Activated effector memory CD4-positive, alpha-beta T cell treated with Interleukin-2 at 50 U/mL for 16 hours (primary cell): ENCODE data around the gene SMARCD3.

Experiments used
- DNase-seq: peaks from one replicate; pipeline ENCODE4 v3.0.0-alpha.2; 2020

Gene SMARCD3

DNA sequence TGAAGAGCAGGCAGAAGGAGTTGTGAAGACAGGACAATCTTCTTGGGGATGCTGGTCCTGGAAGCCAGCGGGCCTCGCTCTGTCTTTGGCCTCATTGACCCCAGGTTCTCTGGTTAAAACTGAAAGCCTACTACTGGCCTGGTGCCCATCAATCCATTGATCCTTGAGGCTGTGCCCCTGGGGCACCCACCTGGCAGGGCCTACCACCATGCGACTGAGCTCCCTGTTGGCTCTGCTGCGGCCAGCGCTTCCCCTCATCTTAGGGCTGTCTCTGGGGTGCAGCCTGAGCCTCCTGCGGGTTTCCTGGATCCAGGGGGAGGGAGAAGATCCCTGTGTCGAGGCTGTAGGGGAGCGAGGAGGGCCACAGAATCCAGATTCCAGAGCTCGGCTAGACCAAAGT is 14.7 kb downstream of the SMARCD3 start:
- DNase-seq, result no peak

DNA sequence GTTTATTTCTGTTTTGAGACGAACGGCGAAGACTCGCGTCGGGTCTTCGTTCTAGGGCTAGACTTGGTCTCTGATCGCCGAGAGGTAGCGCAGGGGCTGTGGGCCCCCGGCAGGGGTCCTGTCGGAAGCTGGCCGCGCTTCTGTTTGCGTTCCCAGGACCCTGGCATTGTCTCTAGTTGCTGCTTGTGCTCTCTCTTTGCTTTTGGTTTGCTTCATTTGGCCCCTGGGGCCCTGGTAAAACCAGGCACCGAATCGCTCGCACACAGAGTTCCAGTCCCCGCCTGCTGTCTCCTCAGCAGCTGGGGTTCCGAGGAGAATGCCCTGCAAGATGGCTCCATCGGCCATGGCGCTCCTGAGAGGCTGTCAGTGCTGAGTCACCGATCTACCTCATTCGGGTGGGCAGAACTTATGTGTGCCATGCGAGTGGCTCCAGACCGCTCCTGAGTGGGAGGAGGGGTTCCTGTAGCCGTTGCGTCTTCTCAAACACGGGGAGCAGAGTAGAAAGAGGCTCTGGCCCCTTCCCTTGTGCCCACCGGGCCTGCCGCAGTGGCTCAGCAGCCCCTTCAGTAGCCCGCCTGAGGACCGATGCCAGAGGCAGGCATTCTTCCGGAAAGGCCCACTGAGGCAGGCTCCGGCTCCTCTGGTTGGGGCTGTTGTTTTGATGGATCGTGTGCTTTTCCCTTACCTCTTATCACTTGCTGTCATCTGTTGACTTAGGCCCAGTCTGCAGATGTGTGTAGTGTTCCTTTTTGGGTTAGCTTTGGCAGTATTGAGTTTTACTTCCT is 15.4 kb downstream of the SMARCD3 start:
- peak; percentile 59 for DNase-seq

DNA sequence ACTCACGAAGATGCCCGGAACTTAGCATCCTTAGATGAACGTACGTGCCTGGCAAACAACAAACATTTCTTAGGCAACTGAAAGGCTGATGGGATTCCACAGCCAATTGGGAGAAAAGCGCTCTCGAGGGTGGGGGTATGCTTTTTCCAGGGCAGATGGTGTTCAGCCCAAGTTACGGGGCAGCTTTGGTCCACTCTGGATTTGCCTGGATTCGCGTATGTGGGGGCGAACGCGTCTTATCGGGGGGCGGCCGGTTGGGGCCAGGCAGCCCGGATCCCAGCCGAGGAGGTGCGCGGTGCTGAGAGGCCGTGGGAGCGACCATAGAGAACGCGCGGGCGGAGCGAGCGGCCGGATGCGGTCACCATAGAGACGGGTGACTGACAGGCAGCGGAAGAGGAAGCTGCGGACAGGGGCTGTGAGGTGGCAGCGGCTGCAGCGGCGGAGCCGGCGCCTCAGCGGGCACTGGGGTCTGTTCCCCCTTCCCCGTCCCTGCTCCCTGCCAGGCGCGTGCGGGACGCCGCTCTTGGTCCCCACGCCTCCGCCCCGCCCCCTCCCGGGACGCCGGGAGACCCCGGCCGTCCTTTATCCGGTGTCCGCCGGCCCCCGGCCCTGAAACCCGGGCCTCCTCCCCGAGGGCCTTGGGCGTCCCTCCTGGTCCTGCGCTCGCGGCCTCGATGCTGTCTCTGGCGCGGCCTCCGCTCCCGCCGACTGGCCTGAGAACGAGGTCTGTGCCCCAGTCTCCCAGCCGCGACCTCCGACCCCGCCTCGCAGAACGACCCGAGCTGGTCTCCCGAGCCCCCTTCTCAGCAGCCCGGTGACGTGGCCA is 16.2 kb downstream of the SMARCD3 start, which contains the start of gene CHPF2:
Gene CHPF2 (plus strand): TSS at position 393 of the 826 bp plus-strand sequence. CDS start 1,529 bp downstream, outside the sequence.
- DNase-seq, result peak; percentile 88

DNA sequence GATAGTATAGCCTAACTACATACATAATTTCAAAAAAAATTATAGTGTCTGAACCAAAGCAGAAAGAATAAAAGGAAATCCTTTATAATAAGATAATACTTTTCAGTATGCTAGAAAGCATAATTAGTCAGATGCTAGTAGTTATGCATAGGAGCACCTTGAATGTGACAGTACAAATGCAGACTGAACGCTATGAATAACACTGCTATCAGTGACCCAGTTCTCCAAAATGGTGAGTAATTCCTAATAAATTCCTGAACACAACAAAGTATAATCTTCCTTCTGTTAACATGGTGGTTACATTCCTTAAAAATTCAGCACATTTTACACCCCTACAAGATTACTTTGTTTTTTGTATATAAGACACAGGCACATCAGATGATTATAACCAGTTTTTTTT is 17.4 kb downstream of the SMARCD3 start:
- DNase-seq, result no peak

DNA sequence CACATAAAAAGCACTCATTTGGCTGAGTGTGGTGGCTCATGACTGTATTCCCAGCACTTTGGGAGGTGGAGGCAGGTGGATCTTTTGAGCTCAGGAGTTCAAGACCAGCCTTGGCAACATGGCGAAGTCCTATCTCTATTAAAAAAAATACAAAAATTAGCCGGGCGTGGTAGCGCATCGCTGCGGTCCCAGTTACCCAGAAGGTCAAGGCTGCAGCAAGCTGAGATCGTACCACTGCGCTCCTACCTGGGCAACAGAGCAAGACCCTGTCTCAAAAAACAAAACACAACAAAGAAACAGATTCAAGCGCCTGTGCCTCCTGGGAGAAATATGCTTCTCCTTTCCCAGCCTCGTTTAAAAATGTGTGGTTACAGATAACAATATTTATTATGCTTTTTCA is 19.2 kb downstream of the SMARCD3 start:
- DNase-seq, result no peak

DNA sequence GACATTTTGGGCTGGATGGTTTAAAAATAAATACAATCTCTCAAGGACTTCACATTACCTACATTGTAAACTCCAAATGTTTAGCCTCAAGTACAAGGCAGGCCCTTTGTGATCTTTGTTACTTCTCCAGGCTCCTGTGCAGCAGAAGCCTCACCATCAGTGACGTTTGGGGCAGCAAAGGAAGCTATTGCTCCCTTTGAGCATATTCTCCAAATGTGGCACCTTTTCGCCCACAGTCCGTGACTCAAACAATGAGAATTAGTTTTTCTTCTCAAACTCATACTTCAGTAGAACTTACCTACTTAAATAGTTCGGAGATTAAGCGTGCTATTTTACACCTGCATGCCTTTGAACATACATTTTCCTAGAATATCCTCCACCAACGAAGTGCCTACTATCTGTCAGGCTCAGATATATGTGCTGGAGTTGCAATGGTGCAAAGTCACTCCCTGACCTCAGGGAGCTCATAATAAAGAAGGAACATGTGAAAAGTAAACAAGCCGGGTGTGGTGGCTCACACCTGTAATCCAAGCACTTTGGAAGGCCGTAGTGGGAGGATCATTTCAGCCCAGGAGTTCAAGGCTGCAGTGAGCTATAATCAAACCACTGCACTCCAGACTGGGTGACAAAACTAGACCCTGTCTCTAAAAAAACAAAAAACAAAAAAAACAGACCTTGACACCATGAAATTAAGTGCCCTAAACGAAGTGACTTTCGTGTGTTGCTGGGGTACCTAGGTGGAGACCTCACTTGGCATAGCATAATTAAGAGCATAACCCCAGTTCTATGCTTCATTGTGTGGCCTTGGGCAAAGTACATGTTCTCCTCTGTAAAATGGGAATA is 20.2 kb downstream of the SMARCD3 start:
- no peak for DNase-seq

DNA sequence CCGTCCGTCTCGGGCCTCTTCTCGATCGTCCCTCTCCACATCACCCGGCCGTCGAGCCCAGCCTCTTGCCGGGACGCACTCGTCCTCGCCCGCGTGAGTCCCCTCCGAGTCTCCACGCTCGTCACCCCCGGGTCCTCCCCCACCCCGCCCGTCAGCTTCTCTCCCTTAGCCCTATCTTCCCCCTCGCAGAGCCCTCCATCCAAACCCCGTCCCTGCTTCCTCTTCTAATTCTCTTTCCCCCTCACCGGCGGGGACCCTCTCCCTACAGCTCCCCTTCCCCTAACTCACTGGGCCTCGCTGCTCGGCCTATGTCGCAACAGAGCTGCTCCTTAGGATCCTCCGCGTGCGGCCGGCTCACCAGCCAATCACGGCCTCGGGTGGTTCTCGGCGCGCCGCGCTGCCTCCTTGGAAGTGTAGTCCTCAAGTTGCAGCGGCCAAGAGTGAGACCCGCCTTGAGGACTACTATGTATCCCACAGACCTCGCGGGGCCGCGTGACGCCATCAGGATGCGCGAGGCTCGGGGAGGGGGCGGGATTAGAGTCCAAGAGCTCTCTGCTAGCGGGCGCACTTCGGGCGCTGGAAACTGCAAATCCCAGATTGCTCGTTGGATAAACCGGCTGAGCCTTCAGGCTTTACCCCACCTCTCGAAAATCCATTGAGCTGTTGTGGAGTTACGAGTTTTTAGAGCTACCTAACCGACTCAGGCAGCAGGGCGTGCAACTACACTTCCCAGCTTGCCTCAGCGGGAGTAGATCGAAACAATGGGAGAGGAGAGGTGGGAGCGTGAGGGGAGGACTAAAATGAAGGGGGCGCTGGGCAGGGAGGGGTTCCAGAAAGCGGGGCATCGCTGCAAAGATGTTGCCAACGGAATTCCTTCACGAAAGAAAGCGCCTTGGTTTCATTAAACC is 21.4 kb downstream of the SMARCD3 start, which contains the start of gene ABCF2:
Gene ABCF2 (minus strand): TSS at position 331 of the 908 bp plus-strand sequence. CDS start 747 bp downstream, outside the sequence.
- peak; percentile 95 for DNase-seq

DNA sequence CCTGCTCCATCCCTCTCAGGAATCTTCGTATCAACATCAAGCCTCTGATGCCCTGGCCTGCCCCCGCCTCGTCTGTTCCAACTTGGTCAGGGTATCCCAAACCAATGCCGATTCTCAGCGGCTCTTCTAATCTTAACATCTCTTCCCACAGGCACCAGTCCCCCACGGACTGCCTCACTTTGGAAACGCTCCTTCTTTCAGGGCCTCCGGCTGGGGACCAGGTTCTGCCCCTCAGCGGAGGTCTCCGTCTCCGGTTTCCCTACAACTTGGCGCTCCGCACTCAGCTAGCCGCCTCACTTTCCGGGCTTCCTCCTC is 22.0 kb downstream of the SMARCD3 start:
- DNase-seq, result no peak

DNA sequence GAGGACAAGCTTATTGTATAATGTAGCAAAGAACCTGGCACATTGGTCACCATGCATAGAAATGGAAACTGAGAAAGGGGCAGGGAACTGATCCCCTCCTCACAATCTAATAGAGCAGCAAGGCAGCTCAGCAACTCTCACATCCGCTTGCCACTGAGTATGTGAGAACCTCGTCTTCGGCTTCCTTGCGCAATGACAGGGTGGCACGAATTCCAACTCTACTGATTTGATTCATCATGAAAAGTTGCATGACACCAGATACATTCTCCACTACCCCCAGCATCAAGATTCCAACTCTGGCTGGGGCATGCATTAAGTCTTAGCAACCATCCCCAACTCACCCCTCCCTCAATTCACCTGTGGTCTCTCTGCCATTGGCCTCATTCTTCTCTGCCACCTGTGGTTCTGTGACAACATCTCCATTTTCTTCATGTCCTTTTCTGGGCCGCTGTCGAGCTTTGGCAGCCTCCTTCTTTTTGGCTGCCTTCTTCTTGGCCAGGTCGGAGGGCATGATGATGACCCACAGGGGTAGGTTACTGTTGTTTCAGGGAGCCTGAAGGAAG is 22.5 kb downstream of the SMARCD3 start:
- no peak for DNase-seq

DNA sequence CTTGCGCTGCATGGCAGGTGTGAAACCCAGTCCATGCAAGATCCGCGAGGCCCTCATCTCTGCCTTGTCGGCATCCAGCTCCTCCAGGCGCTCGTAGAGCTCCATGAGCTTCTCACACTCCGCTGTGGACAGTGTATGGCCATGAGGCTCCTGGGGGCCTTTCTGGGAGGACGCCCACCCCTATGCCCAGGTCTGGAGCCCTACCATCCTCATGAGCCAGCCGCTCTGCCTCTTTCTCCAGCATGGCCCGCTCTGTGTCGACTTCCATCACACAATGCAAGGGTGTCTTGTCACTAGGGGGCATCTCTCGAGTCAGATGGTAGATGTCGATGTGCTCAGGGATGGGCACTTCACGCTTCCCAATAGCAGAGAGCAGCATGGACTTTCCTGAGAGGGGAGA is 24.8 kb downstream of the SMARCD3 start:
- DNase-seq, result no peak

DNA sequence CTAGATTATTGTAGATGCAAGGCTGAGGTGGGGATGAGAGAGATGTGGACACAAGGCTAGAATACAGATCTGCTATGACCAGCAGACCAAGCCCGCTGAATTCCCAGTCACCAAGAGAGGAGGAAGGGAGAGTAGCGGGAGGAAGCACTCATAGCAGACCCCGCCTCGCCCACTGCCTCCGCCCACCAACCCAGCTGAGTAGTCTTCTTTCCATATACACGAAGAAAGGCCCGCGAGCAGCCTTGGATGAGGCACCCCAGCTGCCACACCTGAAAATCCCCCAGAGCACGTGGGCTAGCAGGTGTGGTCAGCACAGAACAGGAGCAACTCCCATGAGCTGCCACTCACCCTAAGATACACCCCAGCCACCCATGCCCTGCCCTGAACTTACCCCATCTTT is 30.3 kb downstream of the SMARCD3 start:
- DNase-seq, result no peak

DNA sequence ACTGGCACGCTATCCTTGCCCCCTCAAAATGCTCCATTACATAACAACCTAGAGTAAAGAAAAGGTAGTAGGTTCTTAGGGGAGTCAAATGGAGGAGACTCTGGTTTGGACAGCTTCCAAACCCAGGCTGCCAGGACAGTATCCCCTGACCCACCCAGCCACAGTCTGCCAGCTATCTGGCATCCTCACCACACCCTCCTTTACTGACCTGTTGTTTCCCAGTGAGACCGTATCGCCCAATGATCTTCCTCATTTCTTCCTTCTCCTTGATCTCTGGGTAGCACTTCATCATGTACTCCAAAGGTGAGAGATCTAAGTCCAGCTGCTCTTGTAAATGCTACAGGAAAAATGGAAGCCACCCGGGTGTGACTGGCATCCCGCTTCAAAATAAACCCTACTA is 33.1 kb downstream of the SMARCD3 start:
- no peak for DNase-seq

DNA sequence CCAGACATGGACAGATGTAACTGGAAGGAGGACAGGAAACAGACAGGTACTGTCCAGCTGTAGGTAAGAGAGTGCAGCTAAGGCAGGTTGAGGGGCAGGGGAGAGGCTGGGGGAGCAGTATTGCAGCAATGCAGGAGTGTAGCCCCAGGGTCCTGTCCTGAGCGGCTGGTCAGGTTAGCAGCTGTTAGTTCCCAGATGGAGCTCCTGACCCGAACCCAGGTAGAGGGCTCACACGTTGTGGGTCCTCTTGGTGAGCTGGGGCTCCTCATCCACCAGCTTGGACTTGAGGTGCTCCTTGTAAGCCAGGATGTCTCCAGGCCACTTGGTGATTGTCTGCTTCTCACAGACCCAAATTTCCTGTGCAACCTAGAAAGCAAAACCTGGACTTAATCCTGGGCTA is 34.7 kb downstream of the SMARCD3 start:
- no peak for DNase-seq

DNA sequence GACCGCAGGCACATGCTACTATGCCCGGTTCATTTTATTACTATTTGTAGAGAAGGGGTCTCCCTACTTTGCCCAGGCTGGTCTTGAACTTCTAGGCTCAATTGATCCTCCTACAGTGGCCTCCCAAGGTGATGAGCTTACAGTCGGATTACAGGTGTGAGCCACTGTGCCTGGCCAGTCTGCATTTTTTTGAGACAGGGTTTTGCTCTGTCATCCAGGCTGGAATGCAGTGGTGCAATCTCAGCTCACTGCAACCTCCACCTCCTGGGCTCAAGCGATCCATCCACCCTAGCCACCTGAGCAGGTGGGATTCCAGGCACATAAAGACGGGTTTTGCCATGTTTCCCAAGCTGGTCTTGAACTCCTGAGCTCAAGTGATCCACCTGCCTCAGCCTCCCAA is 35.9 kb downstream of the SMARCD3 start:
- no peak for DNase-seq

DNA sequence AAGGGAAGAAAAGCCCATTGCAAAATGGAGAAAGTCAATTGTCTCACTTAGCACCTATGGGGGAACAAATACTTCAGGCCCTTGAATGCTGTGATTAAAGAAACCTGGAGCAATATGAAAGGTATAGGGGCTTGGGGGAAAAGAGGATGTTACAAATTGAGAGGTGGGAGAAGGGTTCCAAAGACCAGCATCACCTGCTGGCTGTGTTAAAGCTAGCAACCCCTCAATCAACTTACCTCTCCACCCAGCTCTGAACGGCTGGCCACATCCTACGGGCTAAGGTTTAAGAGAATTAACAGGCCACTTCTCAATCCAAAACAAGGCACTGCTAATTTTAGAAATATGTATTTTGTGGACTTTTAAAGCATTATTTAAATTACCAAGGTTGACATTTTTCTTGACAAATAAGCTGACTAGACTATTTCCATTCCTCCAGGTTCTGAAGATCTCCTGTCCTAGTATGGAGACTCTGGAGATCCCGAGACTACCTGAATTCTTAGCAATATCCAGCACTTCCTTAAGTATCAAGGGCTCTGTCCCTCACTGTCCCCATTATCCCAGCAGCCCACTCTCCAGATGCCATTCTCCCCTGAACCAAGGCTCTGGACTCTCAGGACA is 37.2 kb downstream of the SMARCD3 start:
- no peak for DNase-seq

DNA sequence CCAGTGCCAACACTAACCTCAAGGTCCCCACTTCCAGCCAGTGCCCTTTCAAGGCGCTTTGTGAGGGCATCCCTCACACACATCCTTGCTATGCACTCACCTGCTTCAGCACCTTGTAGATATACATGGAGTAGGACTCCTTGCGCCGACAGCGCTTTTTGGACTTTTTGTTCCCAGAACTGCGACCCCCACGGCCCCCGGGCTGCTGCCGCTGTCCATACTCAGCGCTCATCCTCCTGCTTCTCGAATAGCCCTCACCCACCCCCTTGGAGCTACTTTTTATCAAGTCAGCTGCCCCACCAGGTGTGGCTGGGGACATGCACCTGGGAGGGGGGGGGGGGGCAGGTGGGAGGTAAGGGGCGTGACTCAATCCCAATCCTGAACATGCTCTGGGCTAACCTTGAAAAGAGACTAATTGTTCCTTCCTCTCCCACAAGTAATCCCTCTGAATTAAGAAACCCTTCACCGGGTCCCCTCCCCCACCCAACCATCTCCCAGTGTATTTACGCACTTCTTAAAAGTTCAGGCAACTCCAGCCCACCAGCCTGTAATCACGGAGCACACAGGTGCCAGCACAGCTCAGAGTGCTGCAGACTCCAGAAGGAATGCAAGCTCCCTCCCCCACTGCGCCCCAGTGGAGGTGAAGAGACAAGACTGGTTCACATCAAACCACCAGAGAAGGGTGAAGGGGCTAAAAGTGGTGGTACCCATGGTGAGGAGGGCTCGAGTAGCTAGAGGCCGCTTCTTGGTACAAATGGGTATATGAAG is 38.2 kb downstream of the SMARCD3 start, which contains the start of gene H2BK1:
Gene H2BK1 (minus strand): TSS at position 402 of the 768 bp plus-strand sequence. CDS start 170 bp downstream, at position 232.
- no peak for DNase-seq

DNA sequence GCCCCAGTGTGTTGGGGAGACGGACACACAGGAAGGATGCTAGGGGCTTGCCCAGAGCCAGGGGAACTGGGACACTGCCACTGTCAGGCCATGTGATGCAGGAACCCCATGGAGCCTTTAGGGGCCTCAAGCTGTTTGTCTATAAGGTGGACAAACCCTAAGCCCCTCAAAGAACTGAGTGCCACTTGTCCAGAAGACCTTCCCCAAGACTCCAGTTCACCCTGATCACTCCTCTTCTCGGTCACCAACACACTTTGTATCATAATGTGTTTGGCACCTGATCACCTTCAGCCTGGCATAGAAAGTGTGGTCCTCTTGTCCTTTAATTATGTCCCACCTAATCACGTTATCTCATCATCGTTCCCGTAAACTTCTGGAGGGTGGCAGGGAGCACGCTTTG is 38.9 kb downstream of the SMARCD3 start:
- no peak for DNase-seq

DNA sequence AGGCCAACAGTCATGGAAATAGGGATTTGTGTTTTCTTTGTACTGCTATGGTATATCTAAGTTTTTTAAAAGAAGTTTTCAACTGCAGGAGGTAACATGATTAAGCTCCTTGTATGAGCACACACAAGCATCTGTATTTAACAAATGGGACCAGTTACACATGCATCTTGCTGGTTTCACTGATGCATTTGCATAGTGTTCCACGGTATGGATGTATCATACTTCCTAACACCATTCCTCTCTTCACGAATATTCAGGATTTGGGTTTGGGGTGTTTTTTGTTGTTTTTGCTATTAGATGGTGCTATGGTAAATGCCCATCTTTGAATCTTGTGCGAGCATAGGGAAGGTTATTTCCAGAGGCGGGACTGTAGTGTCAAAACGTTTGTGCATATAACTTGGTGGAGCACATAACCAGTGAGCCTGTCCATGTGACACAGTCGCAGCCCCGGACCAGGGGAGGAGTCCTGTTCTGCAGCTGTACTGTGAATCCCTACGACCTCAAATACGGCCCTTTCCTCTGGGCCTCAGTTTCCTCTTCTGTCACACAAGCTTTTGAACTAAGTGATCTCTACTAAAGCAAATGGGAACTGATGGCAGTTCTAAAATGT is 40.1 kb downstream of the SMARCD3 start:
- no peak for DNase-seq

DNA sequence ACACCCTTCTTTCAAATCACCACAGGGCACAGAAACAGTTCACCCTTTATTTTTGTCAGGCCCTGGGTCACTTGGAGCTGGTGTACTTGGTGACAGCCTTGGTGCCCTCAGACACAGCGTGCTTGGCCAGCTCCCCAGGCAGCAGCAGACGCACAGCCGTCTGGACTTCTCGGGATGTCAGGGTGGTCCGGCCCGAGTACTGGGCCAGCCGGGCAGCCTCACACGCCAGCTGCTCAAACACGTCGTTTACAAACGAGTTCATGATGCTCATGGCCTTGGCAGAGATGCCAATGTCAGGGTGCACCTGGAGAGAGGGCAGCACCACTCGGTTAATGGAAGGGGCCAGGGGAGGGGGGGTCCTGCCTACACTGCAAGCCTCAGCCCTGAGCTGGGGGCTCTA is 40.7 kb downstream of the SMARCD3 start:
- DNase-seq, result no peak

DNA sequence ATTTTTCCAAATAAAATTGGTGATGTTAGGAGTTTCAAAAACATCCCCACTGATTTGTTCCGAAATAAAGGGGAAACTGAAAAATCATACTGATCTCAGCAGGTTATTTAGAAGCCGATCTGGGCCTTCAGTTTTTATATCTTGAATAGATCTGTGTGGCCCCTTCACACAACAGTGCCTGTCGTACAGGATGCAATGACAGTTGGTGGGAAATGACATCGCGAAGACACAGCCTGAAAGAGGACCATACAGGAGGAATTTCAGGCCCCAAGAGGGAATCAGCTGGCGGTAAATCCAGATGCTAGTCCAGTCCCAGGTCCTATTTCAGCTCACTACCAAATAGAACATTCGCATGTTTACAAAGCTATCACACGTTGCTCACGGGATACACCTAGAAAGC is 41.2 kb downstream of the SMARCD3 start:
- DNase-seq, result no peak
